Neural progenitor cell (in vitro differentiated cells): Measurements from ENCODE around the gene LSMEM2. TPM values are rescaled to one million over a fixed set of nuclear protein-coding genes. Genes with fewer than 3 reads are reported as not detected.
A peak's percentile ranks its signal among the peaks of the same experiment; 100 is the strongest.

Experiments used
- DNase-seq: peaks from one replicate; pipeline ENCODE4 v3.0.0-alpha.2; 2016; ENCODE audit warnings: low spot score
- H2AFZ ChIP-seq: fragments of 200-600 bp; sonication (generic); replicated peaks from 2 replicates; pipeline ENCODE4 v1.6.1; 2016; ENCODE audit warnings: antibody characterized with exemption
- H3F3A ChIP-seq: fragments of 200-600 bp; sonication (generic); 2 replicates; pipeline ENCODE4 v1.6.1; 2016; ENCODE audit warnings: antibody characterized with exemption, low read depth
- H3K27ac ChIP-seq: fragments of 200-600 bp; sonication (generic); 2 replicates; pipeline ENCODE4 v1.5.1; 2016; ENCODE audit warnings: mild to moderate bottlenecking
- H3K27me3 ChIP-seq: fragments of 200-600 bp; sonication (generic); 2 replicates; pipeline ENCODE4 v1.6.1; 2016; ENCODE audit warnings: mild to moderate bottlenecking, moderate library complexity
- H3K36me3 ChIP-seq: fragments of 200-600 bp; sonication (generic); 2 replicates; pipeline ENCODE4 v1.5.1; 2016
- H3K4me1 ChIP-seq: fragments of 200-600 bp; sonication (generic); 2 replicates; pipeline ENCODE4 v1.6.1; 2016; ENCODE audit warnings: mixed run types
- H3K4me2 ChIP-seq: fragments of 200-600 bp; sonication (generic); 2 replicates; pipeline ENCODE4 v1.6.1; 2016
- H3K4me3 ChIP-seq: fragments of 200-600 bp; sonication (generic); 2 replicates; pipeline ENCODE4 v1.5.1; 2016
- H3K79me2 ChIP-seq: fragments of 200-600 bp; sonication (generic); 2 replicates; pipeline ENCODE4 v1.6.1; 2016; ENCODE audit warnings: low read depth
- H3K9ac ChIP-seq: fragments of 200-600 bp; sonication (generic); 2 replicates; pipeline ENCODE4 v1.6.1; 2016
- H3K9me3 ChIP-seq: fragments of 200-600 bp; sonication (generic); 2 replicates; pipeline ENCODE4 v1.5.1; 2016; ENCODE audit warnings: low read depth
- H4K20me1 ChIP-seq: fragments of 200-600 bp; sonication (generic); 2 replicates; pipeline ENCODE4 v1.6.1; 2016; ENCODE audit warnings: low read depth
- H3K27ac Mint-ChIP-seq: 3 replicates; pipeline ENCODE4 v1.8.0; 2021; ENCODE audit warnings: mixed read lengths
- H3K27me3 Mint-ChIP-seq: 2 replicates; pipeline ENCODE4 v1.8.0; 2022; ENCODE audit warnings: low read depth, mild to moderate bottlenecking, inconsistent platforms, moderate library complexity, mixed read lengths; ENCODE audit not compliant: insufficient read depth
- H3K36me3 Mint-ChIP-seq: 3 replicates; pipeline ENCODE4 v1.8.0; 2021; ENCODE audit warnings: mixed read lengths
- H3K4me1 Mint-ChIP-seq: 3 replicates; pipeline ENCODE4 v1.8.0; 2021; ENCODE audit warnings: mixed read lengths
- H3K4me3 Mint-ChIP-seq: 3 replicates; pipeline ENCODE4 v1.8.0; 2021; ENCODE audit warnings: mild to moderate bottlenecking, moderate library complexity, mixed read lengths
- H3K9me3 Mint-ChIP-seq: 3 replicates; pipeline ENCODE4 v1.8.0; 2020; ENCODE audit warnings: mixed read lengths
- CTCF ChIP-seq: fragments of 200-600 bp; sonication (generic); IDR thresholded peaks from 2 replicates; pipeline ENCODE4 v1.5.1; 2017; ENCODE audit warnings: antibody characterized with exemption, mild to moderate bottlenecking
- EZH2 ChIP-seq: fragments of 200-600 bp; sonication (generic); IDR thresholded peaks from 2 replicates; pipeline ENCODE4 v1.6.1; 2017; ENCODE audit warnings: antibody characterized with exemption, mild to moderate bottlenecking, moderate library complexity
- EZH2phosphoT487 ChIP-seq: fragments of 200-600 bp; sonication (generic); IDR thresholded peaks from 2 replicates; pipeline ENCODE4 v1.6.1; 2017; ENCODE audit warnings: antibody characterized with exemption
- total RNA-seq: library from RNA; depleted of rRNA; stranded (reverse); fragments of >200 nt; gene quantifications from 2 replicates; pipeline ENCODE4 v1.2.3, GENCODE V29; 2015; ENCODE audit warnings: low replicate concordance

LSMEM2 gene
- total RNA-seq, 1 donor from 2014 or later = not detected

- H3K79me2 ChIP-seq = peaks cover 40% of the 10 kb centered on the region
- H3F3A ChIP-seq = peaks cover 32% of the 10 kb centered on the region
- Mint-ChIP-seq H3K9me3 (no peaks in the 10 kb centered on the region), H3K4me1 (peaks cover 28% of the 10 kb centered on the region), H3K27me3 (peaks cover 8% of the 10 kb centered on the region), H3K36me3 (peaks cover 2% of the 10 kb centered on the region), H3K4me3 (peak overlapping the region; percentile 31), H3K27ac (peak overlapping the region; percentile 33)
- H3K27me3 ChIP-seq = peaks cover 11% of the 10 kb centered on the region
- no peak for DNase-seq
- H2AFZ ChIP-seq = no peak overlapping the region
- no peaks in the 10 kb centered on the region for H3K9me3 ChIP-seq
- H3K4me2 ChIP-seq = no peak overlapping the region
- H3K9ac ChIP-seq = no peak overlapping the region
- no peak overlapping the region for H3K27ac ChIP-seq
- peaks cover 15% of the 10 kb centered on the region for H3K4me1 ChIP-seq
- no peak overlapping the region for H3K4me3 ChIP-seq
- TF ChIP-seq CTCF = no peak
- no peak for TF ChIP-seq EZH2phosphoT487
- no peak for TF ChIP-seq EZH2
- peaks cover 32% of the 10 kb centered on the region for H4K20me1 ChIP-seq
- H3K36me3 ChIP-seq = no peaks in the 10 kb centered on the region
Measured at GRCh38 chr3:50333744-50334328, 54.9 kb downstream of the LSMEM2 start.

GRCh38 chr3:50334339-50335075 is 55.6 kb downstream of the LSMEM2 start:
- peaks cover 31% of the 10 kb centered on the region for H3K4me1 Mint-ChIP-seq
- Histone ChIP-seq H3K4me3 (no peak overlapping the region), H4K20me1 (peaks cover 32% of the 10 kb centered on the region), H3K36me3 (no peaks in the 10 kb centered on the region), H3F3A (peaks cover 28% of the 10 kb centered on the region), H3K27me3 (peaks cover 18% of the 10 kb centered on the region), H3K4me2 (no peak overlapping the region), H3K27ac (no peak overlapping the region), H3K9me3 (no peaks in the 10 kb centered on the region), H3K79me2 (peaks cover 40% of the 10 kb centered on the region), H3K4me1 (peaks cover 15% of the 10 kb centered on the region), H2AFZ (no peak overlapping the region), H3K9ac (peak overlapping the region; percentile 37)
- H3K36me3 Mint-ChIP-seq = peaks cover 3% of the 10 kb centered on the region
- TF ChIP-seq EZH2phosphoT487 = no peak
- TF ChIP-seq EZH2 = no peak
- TF ChIP-seq CTCF = no peak
- no peaks in the 10 kb centered on the region for H3K9me3 Mint-ChIP-seq
- peaks cover 14% of the 10 kb centered on the region for H3K27me3 Mint-ChIP-seq
- DNase-seq = no peak
- H3K27ac Mint-ChIP-seq = no peak overlapping the region
- H3K4me3 Mint-ChIP-seq = peak overlapping the region; percentile 31

GRCh38 chr3:50336452-50337174 is 57.7 kb downstream of the LSMEM2 start:
- no peak for TF ChIP-seq EZH2phosphoT487
- peak; percentile 4 for TF ChIP-seq CTCF
- TF ChIP-seq EZH2 = no peak
- Histone ChIP-seq H3K4me2 (peak overlapping the region; percentile 88), H3K27ac (peak overlapping the region; percentile 70), H3K36me3 (no peaks in the 10 kb centered on the region), H4K20me1 (peaks cover 32% of the 10 kb centered on the region), H3K9ac (peak overlapping the region; percentile 81), H3K4me3 (peak overlapping the region; percentile 83), H3K27me3 (peaks cover 39% of the 10 kb centered on the region), H3K9me3 (no peaks in the 10 kb centered on the region), H2AFZ (no peak overlapping the region), H3K4me1 (peaks cover 25% of the 10 kb centered on the region), H3K79me2 (peaks cover 40% of the 10 kb centered on the region), H3F3A (peaks cover 23% of the 10 kb centered on the region)
- Mint-ChIP-seq H3K4me3 (peak overlapping the region; percentile 98), H3K4me1 (peaks cover 36% of the 10 kb centered on the region), H3K36me3 (peaks cover 3% of the 10 kb centered on the region), H3K27ac (peak overlapping the region; percentile 82), H3K27me3 (peaks cover 24% of the 10 kb centered on the region), H3K9me3 (no peaks in the 10 kb centered on the region)
- peak; percentile 37 for DNase-seq
